Small intestine (tissue), 7 donors: ENCODE data around the gene KCNK13. TPM values are rescaled to one million over a fixed set of nuclear protein-coding genes. Genes with fewer than 3 reads are reported as not detected.
A peak's percentile ranks its signal among the peaks of the same experiment; 100 is the strongest.

Source experiments
- DNase-seq, 2 donors: peaks; one replicate each; pipeline versions ENCODE4 v3.0.0 to v3.0.0-alpha.2; 2013
- FAIRE-seq: peaks from 2 replicates; lab custom pipeline; 2012; peaks lifted over from hg19 to GRCh38; lab: Jason Lieb, UNC
- H3K27ac ChIP-seq, 3 donors: one replicate each; pipeline ENCODE4 v1.5.1; 2013; ENCODE audit warnings: low read length in 2 of 3, mild to moderate bottlenecking in 2 of 3, control low read depth in 1 of 3, inconsistent platforms in 1 of 3, low read depth in 1 of 3, moderate library complexity in 1 of 3
- H3K27me3 ChIP-seq, 3 donors: one replicate each; pipeline ENCODE4 v1.6.1; 2013; ENCODE audit warnings: low read length in 3 of 3, inconsistent platforms in 1 of 3; ENCODE audit not compliant: control insufficient read depth in 3 of 3, insufficient read depth in 3 of 3
- H3K36me3 ChIP-seq, 3 donors: one replicate each; pipeline ENCODE4 v1.6.1; 2013; ENCODE audit warnings: low read length in 3 of 3, inconsistent platforms in 1 of 3, low read depth in 1 of 3, mild to moderate bottlenecking in 1 of 3, moderate library complexity in 1 of 3; ENCODE audit not compliant: control insufficient read depth in 3 of 3, insufficient read depth in 2 of 3
- H3K4me1 ChIP-seq, 3 donors: one replicate each; pipeline ENCODE4 v1.6.1; 2013; ENCODE audit warnings: low read length in 2 of 3, inconsistent platforms in 1 of 3, low read depth in 1 of 3, mild to moderate bottlenecking in 1 of 3, moderate library complexity in 1 of 3; ENCODE audit not compliant: control insufficient read depth in 3 of 3, insufficient read depth in 2 of 3
- H3K4me3 ChIP-seq, 3 donors: one replicate each; pipeline ENCODE4 v1.5.1; 2013; ENCODE audit warnings: low read length in 3 of 3, control low read depth in 1 of 3, inconsistent platforms in 1 of 3, low read depth in 1 of 3, mild to moderate bottlenecking in 1 of 3, moderate library complexity in 1 of 3
- H3K9me3 ChIP-seq, 2 donors: one replicate each; pipeline ENCODE4 v1.6.1; 2013; ENCODE audit warnings: low read depth in 1 of 2, low read length in 1 of 2; ENCODE audit not compliant: control insufficient read depth in 2 of 2, insufficient read depth in 1 of 2
- WGBS, 3 donors: extraction: QIAGEN DNeasy Blood & Tissue Kit; methylation state at CpG; one replicate each; pipeline ENCODE4 v1.1.7; 2013; 5-methylcytosine and 5-hydroxymethylcytosine counted together
- polyA plus RNA-seq, 4 donors: library from polyadenylated mRNA; stranded (reverse) in 3 of 4; unstranded in 1 of 4; fragments of 200-250 nt in 3 of 4; fragments of 120-200 nt in 1 of 4; gene quantifications; one replicate each; pipeline versions ENCODE4 v1.2.1 to v1.2.3, GENCODE V29; 2013
- donor health status: healthy with polysubstance abuse.
- donor health status: control.
- donor health status: control.
- donor health status: Bipolar disorder and iron deficiency.
- donor health status: healthy.

The KCNK13 gene
- polyA plus RNA-seq, 4 donors = 0.15 to 0.66 (median 0.54) TPM; not detected in 1

DNA sequence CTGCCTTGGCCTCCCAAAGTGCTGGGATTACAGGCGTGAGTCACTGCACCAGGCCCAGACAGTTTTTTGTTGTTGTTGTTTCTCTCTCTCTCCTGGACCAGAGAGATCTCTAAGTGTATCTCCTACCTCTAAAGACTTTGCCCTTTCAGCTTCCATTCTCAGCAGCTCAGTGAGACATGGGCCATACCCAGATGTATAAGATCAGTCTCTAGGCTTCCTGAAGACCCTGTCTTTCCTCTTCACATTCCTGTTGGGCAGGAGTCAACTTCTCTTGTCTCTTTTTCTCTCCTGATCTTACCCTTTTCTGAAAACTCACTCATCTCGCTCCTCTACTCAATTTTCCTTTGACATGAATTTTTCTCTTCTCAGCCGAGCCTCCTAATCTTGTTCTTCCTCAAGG lies 42.0 kb downstream of the KCNK13 start:
- H3K4me1 ChIP-seq = no peaks in the 10 kb centered on the region
- no peak overlapping the region for H3K27ac ChIP-seq
- no peaks in the 10 kb centered on the region for H3K9me3 ChIP-seq
- H3K36me3 ChIP-seq = no peaks in the 10 kb centered on the region
- WGBS, 3 donors = 56 to 76% (median 67%) methylated on average over 3 of the region's 3 CpGs
- FAIRE-seq = no peak
- no peaks in the 10 kb centered on the region for H3K27me3 ChIP-seq
- no peak for DNase-seq
- H3K4me3 ChIP-seq = no peak overlapping the region

DNA sequence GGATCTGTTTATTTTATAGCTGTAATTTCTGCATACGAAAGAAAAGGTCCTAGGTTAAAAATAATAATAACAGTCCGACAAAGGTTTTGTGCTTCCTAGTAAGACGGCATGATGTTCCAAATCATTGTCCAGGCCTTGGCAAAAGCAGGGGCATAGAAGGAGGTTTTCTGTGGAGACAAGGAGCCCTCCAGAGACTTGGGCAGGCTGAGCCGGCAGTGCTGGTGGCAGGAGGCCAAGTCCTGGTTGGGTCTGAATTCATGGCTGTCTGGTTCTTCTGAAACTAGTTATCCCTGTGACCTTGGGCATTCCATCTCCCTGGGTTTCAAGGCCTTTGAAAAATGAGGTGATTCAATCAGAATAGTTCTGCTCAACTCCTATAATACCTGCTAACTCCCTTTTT lies 44.0 kb downstream of the KCNK13 start:
- FAIRE-seq = no peak
- no peaks in the 10 kb centered on the region for H3K9me3 ChIP-seq
- no peaks in the 10 kb centered on the region for H3K36me3 ChIP-seq
- no peak overlapping the region for H3K4me3 ChIP-seq
- no peaks in the 10 kb centered on the region for H3K4me1 ChIP-seq
- 68 to 86% (median 77%) methylated on average over 4 of the region's 4 CpGs for WGBS, 3 donors
- H3K27me3 ChIP-seq = no peaks in the 10 kb centered on the region
- no peak overlapping the region for H3K27ac ChIP-seq
- DNase-seq = no peak

DNA sequence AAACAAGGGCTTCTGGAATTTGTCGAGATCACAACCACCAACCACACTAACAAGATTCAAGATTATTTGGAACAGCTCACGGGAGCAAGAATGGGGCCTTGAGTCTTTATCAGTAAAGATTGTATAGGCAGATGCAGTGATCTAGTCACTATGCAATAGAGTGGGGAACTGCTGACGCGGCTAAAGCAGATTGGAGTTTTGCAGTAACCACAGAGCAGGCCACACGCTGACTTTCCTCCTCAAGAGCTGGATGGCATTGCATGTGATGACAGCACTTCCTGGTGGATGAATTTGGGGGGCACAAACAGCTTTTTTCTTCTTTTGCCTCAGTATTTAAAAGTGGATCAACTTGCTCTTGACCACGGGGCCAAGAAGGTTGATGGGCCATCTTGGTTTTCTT lies 46.0 kb downstream of the KCNK13 start:
- H3K27ac ChIP-seq = no peak overlapping the region
- DNase-seq (no peak), FAIRE-seq (no peak)
- no peaks in the 10 kb centered on the region for H3K9me3 ChIP-seq
- H3K27me3 ChIP-seq = no peaks in the 10 kb centered on the region
- H3K36me3 ChIP-seq = no peaks in the 10 kb centered on the region
- 85 to 90% (median 88%) methylated on average over 6 of the region's 6 CpGs for WGBS, 3 donors
- H3K4me1 ChIP-seq = no peaks in the 10 kb centered on the region
- no peak overlapping the region for H3K4me3 ChIP-seq

DNA sequence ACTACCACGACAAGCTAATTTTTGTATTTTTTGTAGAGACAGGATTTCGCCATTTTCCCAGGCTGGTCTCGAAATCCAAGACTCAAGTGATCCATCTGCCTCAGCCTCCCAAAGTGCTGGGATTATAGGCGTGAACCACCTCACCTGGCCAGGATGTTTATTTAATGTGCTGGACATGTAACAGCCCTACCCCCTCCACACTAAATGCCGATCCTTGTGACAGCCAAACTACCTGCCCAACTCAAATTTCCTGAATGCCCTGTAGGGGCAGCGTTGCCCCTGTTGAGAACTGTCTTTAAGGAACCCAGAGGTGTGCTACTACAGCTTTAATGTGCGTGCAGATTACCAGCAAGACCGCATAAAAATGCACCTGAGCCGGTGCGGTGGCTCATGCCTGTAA lies 48.1 kb downstream of the KCNK13 start:
- DNase-seq (peak in 1 of 2 donors; percentile 11), FAIRE-seq (no peak)
- Histone ChIP-seq H3K4me1 (no peaks in the 10 kb centered on the region), H3K27ac (no peak overlapping the region), H3K4me3 (no peak overlapping the region), H3K27me3 (no peaks in the 10 kb centered on the region), H3K9me3 (no peaks in the 10 kb centered on the region), H3K36me3 (no peaks in the 10 kb centered on the region)
- 65 to 71% (median 68%) methylated on average over 10 of the region's 10 CpGs for WGBS, 3 donors

DNA sequence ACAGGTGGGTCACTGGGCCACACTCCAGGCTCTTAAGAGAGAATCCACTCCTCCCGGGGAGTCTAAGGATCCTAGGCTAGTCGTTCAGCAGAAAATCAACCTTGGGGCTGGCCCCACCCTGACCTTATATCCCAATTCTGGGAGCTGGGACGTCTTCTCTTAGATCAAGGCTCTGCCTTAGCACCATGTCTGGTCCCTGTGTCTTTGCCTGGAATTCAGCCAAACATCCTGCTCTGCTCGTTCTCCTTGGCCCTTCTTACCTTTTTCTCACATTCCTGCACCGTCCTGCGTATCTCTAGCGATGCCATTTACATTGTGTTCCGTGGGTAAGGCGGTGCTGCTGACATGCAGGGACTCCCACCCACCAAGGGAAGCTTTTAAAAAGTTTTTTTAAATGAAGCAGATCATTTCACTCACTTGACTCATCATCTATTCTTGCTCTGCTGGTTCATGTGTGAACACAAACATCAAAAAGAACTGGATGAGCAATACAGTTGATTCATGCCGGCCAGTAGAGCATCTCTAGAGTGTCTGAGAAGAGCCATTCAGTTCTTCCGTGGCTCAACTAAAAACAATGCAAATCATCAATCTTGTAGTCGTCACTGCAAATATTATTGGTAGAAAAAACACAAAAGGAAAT lies 50.2 kb downstream of the KCNK13 start:
- Histone ChIP-seq H3K4me1 (no peaks in the 10 kb centered on the region), H3K36me3 (no peaks in the 10 kb centered on the region), H3K27me3 (no peaks in the 10 kb centered on the region), H3K4me3 (no peak overlapping the region), H3K9me3 (no peaks in the 10 kb centered on the region), H3K27ac (no peak overlapping the region)
- WGBS, 3 donors = 67 to 71% (median 67%) methylated on average over 12 of the region's 12 CpGs
- FAIRE-seq (no peak), DNase-seq (no peak)

DNA sequence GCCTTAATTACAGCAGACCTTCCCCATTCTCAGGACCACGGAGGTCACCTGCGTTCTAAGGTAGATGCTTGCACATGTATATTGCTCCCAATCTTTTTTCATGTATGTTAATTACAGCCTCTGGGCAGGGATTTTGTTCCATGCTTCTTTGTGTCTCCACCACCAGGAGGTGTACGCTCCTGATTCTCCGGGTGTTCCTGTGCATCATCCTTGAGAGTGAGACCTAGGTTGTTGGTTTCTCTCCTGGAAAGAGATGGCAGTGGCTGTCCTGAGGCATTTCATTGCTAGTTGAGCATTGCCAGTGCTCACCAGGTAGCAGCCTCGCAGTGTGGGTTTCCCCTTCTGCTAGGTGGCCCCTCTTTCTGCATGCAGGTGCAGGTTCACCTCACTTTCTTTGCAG lies 52.8 kb downstream of the KCNK13 start:
- H3K4me3 ChIP-seq = no peak overlapping the region
- H3K36me3 ChIP-seq = no peaks in the 10 kb centered on the region
- no peaks in the 10 kb centered on the region for H3K4me1 ChIP-seq
- 67 to 78% (median 75%) methylated on average over 5 of the region's 5 CpGs for WGBS, 3 donors
- H3K27ac ChIP-seq = no peak overlapping the region
- FAIRE-seq (no peak), DNase-seq (peak in 1 of 2 donors; percentile 8)
- H3K27me3 ChIP-seq = no peaks in the 10 kb centered on the region
- no peaks in the 10 kb centered on the region for H3K9me3 ChIP-seq

DNA sequence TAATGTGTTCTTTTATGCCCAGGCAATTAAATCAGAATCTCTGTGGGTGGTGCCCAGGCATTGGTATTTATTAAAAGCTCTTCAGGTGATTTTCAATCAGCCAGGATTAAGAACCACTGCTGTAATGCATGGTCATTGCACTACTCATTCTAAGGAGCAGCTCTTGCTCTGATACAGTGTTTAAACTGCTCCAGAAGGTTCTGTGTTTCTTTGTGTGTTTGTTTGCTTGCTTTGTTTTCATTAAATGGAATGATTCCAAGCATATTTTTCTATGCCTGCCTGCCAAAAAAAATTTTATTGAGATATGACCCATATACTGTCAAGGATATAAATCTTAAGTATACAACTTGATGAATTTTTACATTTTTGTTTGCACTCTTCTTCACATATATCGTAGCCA lies 54.0 kb downstream of the KCNK13 start:
- FAIRE-seq (no peak), DNase-seq (no peak)
- H3K9me3 ChIP-seq = no peaks in the 10 kb centered on the region
- H3K27me3 ChIP-seq = no peaks in the 10 kb centered on the region
- H3K4me1 ChIP-seq = no peaks in the 10 kb centered on the region
- WGBS, 3 donors = 0 to 77% (median 15%) methylated on average over 1 of the region's 1 CpG
- no peak overlapping the region for H3K4me3 ChIP-seq
- H3K36me3 ChIP-seq = no peaks in the 10 kb centered on the region
- H3K27ac ChIP-seq = no peak overlapping the region

DNA sequence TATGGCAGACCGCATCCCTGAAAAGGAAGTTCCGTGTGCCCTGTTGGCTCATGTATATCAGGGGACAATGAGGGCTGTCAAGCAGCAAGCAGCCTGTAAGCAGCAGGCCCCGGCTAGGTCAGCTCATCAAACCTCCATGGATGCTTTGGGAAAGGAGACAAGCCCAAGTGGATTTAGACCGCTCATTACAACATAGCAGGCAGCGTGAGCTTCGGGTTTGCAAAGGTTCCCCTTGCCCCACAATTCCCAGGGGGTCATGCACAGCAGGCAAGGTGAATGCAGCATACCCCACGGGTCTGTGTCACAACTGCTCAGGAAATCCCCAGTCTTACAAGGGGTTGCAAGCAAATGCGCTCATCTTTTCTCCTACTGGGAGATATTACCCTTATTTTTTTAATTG lies 54.6 kb downstream of the KCNK13 start:
- Histone ChIP-seq H3K4me3 (no peak overlapping the region), H3K27me3 (no peaks in the 10 kb centered on the region), H3K36me3 (no peaks in the 10 kb centered on the region), H3K4me1 (no peaks in the 10 kb centered on the region), H3K9me3 (no peaks in the 10 kb centered on the region), H3K27ac (no peak overlapping the region)
- WGBS, 3 donors = 72 to 87% (median 84%) methylated on average over 8 of the region's 8 CpGs
- FAIRE-seq (no peak), DNase-seq (no peak)

DNA sequence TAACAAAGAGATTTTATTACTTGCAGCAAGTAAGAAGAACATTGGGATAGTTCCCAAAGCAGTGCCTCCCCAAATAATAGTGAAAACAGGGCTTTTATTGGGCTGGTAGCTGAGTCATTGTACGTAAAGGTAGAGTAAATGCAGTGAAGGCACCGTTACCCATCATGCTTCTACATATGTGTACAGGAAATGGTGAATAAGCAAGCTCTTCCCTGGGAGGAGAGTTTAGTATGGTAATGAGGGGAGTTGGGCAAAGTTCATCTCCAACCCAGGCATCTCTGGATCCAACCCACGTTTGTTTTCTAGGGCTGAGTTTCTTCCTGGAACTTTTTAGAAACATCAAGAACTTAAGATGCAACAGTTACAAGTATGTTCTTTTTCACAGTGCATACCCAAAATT lies 56.2 kb downstream of the KCNK13 start:
- Histone ChIP-seq H3K27ac (no peak overlapping the region), H3K4me3 (no peak overlapping the region), H3K27me3 (no peaks in the 10 kb centered on the region), H3K4me1 (no peaks in the 10 kb centered on the region), H3K36me3 (no peaks in the 10 kb centered on the region), H3K9me3 (no peaks in the 10 kb centered on the region)
- no peak for DNase-seq
- FAIRE-seq = no peak
- WGBS, 3 donors = 54 to 70% (median 54%) methylated on average over 3 of the region's 3 CpGs
